A673 (cell line): ENCODE data around the gene LRP1B. TPM values are rescaled to one million over a fixed set of nuclear protein-coding genes. Genes with fewer than 3 reads are reported as not detected.

Experiments used
- BruUV-seq: library from RNA; stranded (reverse); fragments of 400-500 nt; replicated peaks from 2 replicates; lab custom pipeline; 2021; lab: Mats Ljungman, UMichigan
- CTCF ChIA-PET: fragments of 300-600 bp; sonication (Branson Sonifier 250); formaldehyde crosslinking; loops from one replicate; lab custom pipeline; 2022; ENCODE audit warnings: antibody characterized with exemption; lab: Charles Lee
- POLR2A ChIA-PET: fragments of 300-600 bp; sonication (Branson Sonifier 250); formaldehyde crosslinking; loops from one replicate; lab custom pipeline; 2022; ENCODE audit warnings: antibody characterized with exemption; ENCODE audit not compliant: low non-redundant PET; lab: Charles Lee
- DNase-seq: peaks from one replicate; pipeline ENCODE4 v3.0.0-alpha.2; 2015; ENCODE audit warnings: low spot score
- H3K27ac ChIP-seq: fragments of 200-600 bp; sonication (generic); 2 replicates; pipeline ENCODE4 v1.5.1; 2016; ENCODE audit warnings: mixed run types, low read depth, mild to moderate bottlenecking, mixed read lengths, antibody characterized with exemption, low read length; ENCODE audit not compliant: poor library complexity, severe bottlenecking
- H3K27me3 ChIP-seq: fragments of 200-600 bp; sonication (generic); replicated peaks from 2 replicates; pipeline ENCODE4 v1.6.1; 2017; ENCODE audit warnings: mixed run types, low read depth, mild to moderate bottlenecking, mixed read lengths, antibody characterized with exemption, low read length; ENCODE audit not compliant: insufficient read depth, poor library complexity
- H3K36me3 ChIP-seq: fragments of 200-600 bp; sonication (generic); 2 replicates; pipeline ENCODE4 v1.6.1; 2016; ENCODE audit warnings: mixed run types, mild to moderate bottlenecking, mixed read lengths, antibody characterized with exemption, low read length; ENCODE audit not compliant: insufficient read depth, poor library complexity, severe bottlenecking
- H3K4me1 ChIP-seq: fragments of 200-600 bp; sonication (generic); 2 replicates; pipeline ENCODE4 v1.6.1; 2017; ENCODE audit warnings: mixed run types, mild to moderate bottlenecking, mixed read lengths, antibody characterized with exemption, low read length; ENCODE audit not compliant: insufficient read depth, poor library complexity, severe bottlenecking
- H3K4me3 ChIP-seq: fragments of 200-600 bp; sonication (generic); 2 replicates; pipeline ENCODE4 v1.5.1; 2016; ENCODE audit warnings: low read depth, mixed run types, mild to moderate bottlenecking, mixed read lengths, low read length; ENCODE audit not compliant: poor library complexity, severe bottlenecking
- H3K9me3 ChIP-seq: fragments of 200-600 bp; sonication (generic); 2 replicates; pipeline ENCODE4 v1.6.1; 2016; ENCODE audit warnings: mixed run types, low read depth, mild to moderate bottlenecking, mixed read lengths, antibody characterized with exemption, low read length; ENCODE audit not compliant: poor library complexity, severe bottlenecking
- CTCF ChIP-seq: fragments of 300-800, 200-600 bp; sonication (generic); conservative IDR thresholded peaks from 2 replicates; pipeline ENCODE4 v1.5.1; 2017; ENCODE audit warnings: low read depth, mild to moderate bottlenecking, antibody characterized with exemption, low read length, moderate library complexity, mixed read lengths
- EZH2 ChIP-seq: fragments of 200-600 bp; sonication (generic); IDR thresholded peaks from 2 replicates; pipeline ENCODE4 v1.6.1; 2017; ENCODE audit warnings: borderline replicate concordance, low read depth, mild to moderate bottlenecking, mixed read lengths, antibody characterized with exemption, low read length; ENCODE audit not compliant: poor library complexity, severe bottlenecking
- intact Hi-C: fragments of 100-400 bp; cut with micrococcal nuclease; formaldehyde crosslinking; loops from one replicate; pipeline ENCODE4 v1.10.0; 2022; ENCODE audit not compliant: unreplicated experiment
- total RNA-seq: library from RNA; stranded (reverse); gene quantifications from 2 replicates; pipeline ENCODE4 v1.2.3, GENCODE V29; 2021

LRP1B gene
- total RNA-seq, 1 experiment from 2014 or later = 9.9 TPM

DNA sequence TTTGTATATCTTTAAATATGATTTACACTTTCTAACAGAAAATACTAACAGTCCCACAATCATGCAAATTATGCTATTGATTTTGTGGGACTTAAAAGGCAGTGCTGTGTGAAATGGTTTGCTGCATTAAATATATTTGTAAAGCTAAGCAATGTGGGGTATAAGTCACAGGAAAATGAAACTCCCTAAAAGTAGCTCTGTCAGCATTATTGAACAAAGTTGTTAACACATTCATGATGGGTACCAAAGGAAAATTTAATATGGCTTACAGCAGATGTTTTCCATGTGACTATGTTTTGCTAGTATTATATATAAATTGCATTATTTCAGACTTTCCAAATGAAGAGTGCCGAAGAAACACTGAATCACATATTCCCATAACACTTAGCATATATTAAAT lies 1450.0 kb downstream of the LRP1B start:
- Histone ChIP-seq H3K4me3 (no peak overlapping the region), H3K36me3 (no peaks in the 10 kb centered on the region), H3K27ac (no peak overlapping the region), H3K4me1 (no peaks in the 10 kb centered on the region), H3K27me3 (no peaks in the 10 kb centered on the region), H3K9me3 (no peaks in the 10 kb centered on the region)
- TF ChIP-seq CTCF (no peak), EZH2 (no peak)
- POLR2A ChIA-PET = no interaction called here
- CTCF ChIA-PET = no interaction called here
- intact Hi-C loops = no loop called here
- BruUV-seq = no TSS peak
- no peak for DNase-seq

DNA sequence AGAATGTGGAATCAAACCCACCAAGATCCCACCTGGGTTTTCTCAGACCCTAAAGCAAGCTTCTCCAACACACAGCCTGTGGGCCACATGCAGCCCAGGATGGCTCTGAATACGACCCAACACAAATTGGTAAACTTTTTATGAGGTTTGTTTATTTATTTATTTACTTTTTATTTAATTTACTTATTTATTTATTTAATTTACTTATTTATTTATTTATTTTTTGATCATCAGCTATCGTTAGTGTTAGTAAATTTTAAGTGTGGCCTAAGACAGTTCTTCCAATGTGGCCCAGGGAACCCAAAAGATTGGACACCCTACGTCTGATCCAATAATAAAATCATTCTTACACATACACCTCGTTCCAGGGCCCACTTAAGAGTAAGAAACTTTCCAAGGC lies 1451.1 kb downstream of the LRP1B start:
- ChIA-PET POLR2A (no interaction called here), CTCF (no interaction called here)
- H3K9me3 ChIP-seq = no peaks in the 10 kb centered on the region
- no TSS peak for BruUV-seq
- intact Hi-C loops = no loop called here
- no peak for TF ChIP-seq CTCF
- TF ChIP-seq EZH2 = no peak
- no peaks in the 10 kb centered on the region for H3K36me3 ChIP-seq
- H3K27me3 ChIP-seq = no peaks in the 10 kb centered on the region
- DNase-seq = no peak
- H3K4me1 ChIP-seq = no peaks in the 10 kb centered on the region
- no peak overlapping the region for H3K27ac ChIP-seq
- no peak overlapping the region for H3K4me3 ChIP-seq

- no peak overlapping the region for H3K4me3 ChIP-seq
- H3K4me1 ChIP-seq = no peaks in the 10 kb centered on the region
- H3K36me3 ChIP-seq = no peaks in the 10 kb centered on the region
- ChIA-PET POLR2A (no interaction called here), CTCF (no interaction called here)
- TF ChIP-seq CTCF (no peak), EZH2 (no peak)
- no peak overlapping the region for H3K27ac ChIP-seq
- no TSS peak for BruUV-seq
- intact Hi-C loops = no loop called here
- no peak for DNase-seq
- no peaks in the 10 kb centered on the region for H3K9me3 ChIP-seq
- H3K27me3 ChIP-seq = no peaks in the 10 kb centered on the region
These were observed 1460.9 kb downstream of the LRP1B start for GRCh38 chr2:140669911-140670310.
